OCI-LY7 (cell line): ENCODE data around the gene PLCL2. TPM values are rescaled to one million over a fixed set of nuclear protein-coding genes. Genes with fewer than 3 reads are reported as not detected.

Experiments used
- BruUV-seq: library from RNA; stranded (reverse); fragments of 400-500 nt; replicated peaks from 2 replicates; lab custom pipeline; 2021; lab: Mats Ljungman, UMichigan
- CTCF ChIA-PET: fragments of 300-600 bp; sonication (Branson Sonifier 250); formaldehyde crosslinking; loops from one replicate; lab custom pipeline; 2022; ENCODE audit warnings: antibody characterized with exemption; ENCODE audit not compliant: unreplicated experiment; lab: Charles Lee
- POLR2A ChIA-PET: fragments of 300-600 bp; sonication (Branson Sonifier 250); formaldehyde crosslinking; loops from one replicate; lab custom pipeline; 2022; ENCODE audit warnings: antibody characterized with exemption; lab: Charles Lee
- DNase-seq: peaks from one replicate; pipeline ENCODE4 v3.0.0-alpha.2; 2015; ENCODE audit warnings: low spot score
- H2AFZ ChIP-seq: fragments of 200-600 bp; sonication (generic), shearing (Covaris generic); 2 replicates; pipeline ENCODE4 v1.6.1; 2014; ENCODE audit warnings: mild to moderate bottlenecking, antibody characterized with exemption, low read length, moderate library complexity
- H3K27ac ChIP-seq: fragments of 200-600 bp; sonication (generic); 2 replicates; pipeline ENCODE4 v1.5.1; 2014; ENCODE audit warnings: mixed run types, low read depth, mild to moderate bottlenecking, moderate library complexity, low read length, inconsistent platforms; ENCODE audit not compliant: poor library complexity, severe bottlenecking
- H3K36me3 ChIP-seq: fragments of 200-600 bp; sonication (generic); 2 replicates; pipeline ENCODE4 v1.6.1; 2014; ENCODE audit warnings: mild to moderate bottlenecking, antibody characterized with exemption, low read length, moderate library complexity, mixed read lengths; ENCODE audit not compliant: insufficient read depth
- H3K4me1 ChIP-seq: fragments of 200-600 bp; sonication (generic); 2 replicates; pipeline ENCODE4 v1.5.1; 2014; ENCODE audit warnings: mild to moderate bottlenecking, low read length; ENCODE audit not compliant: insufficient read depth, poor library complexity, severe bottlenecking
- H3K4me2 ChIP-seq: fragments of 200-600 bp; sonication (generic); 2 replicates; pipeline ENCODE4 v1.6.1; 2014; ENCODE audit warnings: mild to moderate bottlenecking, low read length
- H3K4me3 ChIP-seq: fragments of 200-600 bp; sonication (generic); 2 replicates; pipeline ENCODE4 v1.5.1; 2014; ENCODE audit warnings: mild to moderate bottlenecking, low read depth, low read length; ENCODE audit not compliant: poor library complexity, severe bottlenecking
- H3K79me2 ChIP-seq: fragments of 200-600 bp; sonication (generic); 2 replicates; pipeline ENCODE4 v1.6.1; 2016; ENCODE audit warnings: low read depth, mild to moderate bottlenecking, low read length, moderate library complexity, mixed read lengths; ENCODE audit not compliant: insufficient read depth
- H3K9me2 ChIP-seq: fragments of 200-600 bp; sonication (generic); 2 replicates; pipeline ENCODE4 v1.6.1; 2016; ENCODE audit warnings: mild to moderate bottlenecking, low read length, mixed read lengths; ENCODE audit not compliant: insufficient read depth
- H3K9me3 ChIP-seq: fragments of 200-600 bp; sonication (generic); 2 replicates; pipeline ENCODE4 v1.6.1; 2014; ENCODE audit warnings: mild to moderate bottlenecking, mixed run types, low read length, mixed read lengths
- H4K20me1 ChIP-seq: fragments of 200-600 bp; sonication (generic); 2 replicates; pipeline ENCODE4 v1.6.1; 2014; ENCODE audit warnings: mild to moderate bottlenecking, antibody characterized with exemption, low read length, moderate library complexity, mixed read lengths; ENCODE audit not compliant: insufficient read depth
- EZH2phosphoT487 ChIP-seq: fragments of 200-600 bp; sonication (generic); IDR thresholded peaks from 2 replicates; pipeline ENCODE4 v1.6.1; 2018; ENCODE audit warnings: low read depth, borderline replicate concordance, mild to moderate bottlenecking, mixed run types, antibody characterized with exemption, low read length, moderate library complexity, mixed read lengths
- intact Hi-C: fragments of 100-400 bp; cut with micrococcal nuclease; formaldehyde crosslinking; loops from one replicate; pipeline ENCODE4 v1.10.0; 2022; ENCODE audit not compliant: unreplicated experiment
- total RNA-seq, 2 experiments: library from RNA; depleted of rRNA in 1 of 2; stranded (reverse); fragments of >200 nt in 1 of 2; shearing (Covaris generic) in 1 of 2; gene quantifications; 2 replicates each; pipeline ENCODE4 v1.2.3, GENCODE V29; 2014 to 2022
- TF ChIP-seq, protein P1 (sequence below): fragments of 200-600 bp; sonication (generic); conservative IDR thresholded peaks from 2 replicates; pipeline ENCODE4 v1.5.1; 2014; ENCODE audit warnings: mild to moderate bottlenecking, antibody characterized with exemption, low read length, moderate library complexity, mixed read lengths

PLCL2 gene
- total RNA-seq, 2 experiments from 2014 or later: 34.1 to 41.6 TPM

DNA sequence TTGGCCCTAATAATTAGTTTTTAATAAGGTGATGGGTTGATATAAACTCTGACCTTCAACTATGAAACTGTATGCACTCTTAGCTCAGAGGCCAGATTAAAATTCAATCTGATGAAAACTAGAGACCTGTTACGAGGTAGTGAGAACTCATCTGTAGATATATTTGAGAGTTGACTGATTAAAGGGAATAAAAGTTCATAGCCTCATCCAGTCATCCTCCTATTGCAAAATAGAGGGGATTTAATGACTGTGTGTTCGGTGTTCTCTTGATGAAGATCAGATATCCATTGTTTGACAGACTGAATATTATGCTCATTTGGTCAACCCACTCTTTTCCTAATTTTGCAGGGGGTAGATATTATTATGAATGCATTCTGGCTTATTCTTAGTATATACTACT, 23.3 kb upstream of the PLCL2 start:
- POLR2A ChIA-PET: interaction anchor here (0.6 to 1.7 kb wide), 3 partner anchors 23 to 154 kb away, joined by 3 to 5 read pairs (median 4); partner anchors contain the start of gene PLCL2
- H3K4me1 ChIP-seq: peaks cover 7% of the 10 kb centered on the region
- no peaks in the 10 kb centered on the region for H3K9me2 ChIP-seq
- H3K4me3 ChIP-seq: no peak overlapping the region
- intact Hi-C loops: no loop called here
- DNase-seq: no peak
- no peak overlapping the region for H3K4me2 ChIP-seq
- no TSS peak for BruUV-seq
- H3K79me2 ChIP-seq: no peaks in the 10 kb centered on the region
- no peaks in the 10 kb centered on the region for H3K9me3 ChIP-seq
- H3K36me3 ChIP-seq: no peaks in the 10 kb centered on the region
- no peak for TF ChIP-seq EZH2phosphoT487
- TF ChIP-seq, protein P1, sequence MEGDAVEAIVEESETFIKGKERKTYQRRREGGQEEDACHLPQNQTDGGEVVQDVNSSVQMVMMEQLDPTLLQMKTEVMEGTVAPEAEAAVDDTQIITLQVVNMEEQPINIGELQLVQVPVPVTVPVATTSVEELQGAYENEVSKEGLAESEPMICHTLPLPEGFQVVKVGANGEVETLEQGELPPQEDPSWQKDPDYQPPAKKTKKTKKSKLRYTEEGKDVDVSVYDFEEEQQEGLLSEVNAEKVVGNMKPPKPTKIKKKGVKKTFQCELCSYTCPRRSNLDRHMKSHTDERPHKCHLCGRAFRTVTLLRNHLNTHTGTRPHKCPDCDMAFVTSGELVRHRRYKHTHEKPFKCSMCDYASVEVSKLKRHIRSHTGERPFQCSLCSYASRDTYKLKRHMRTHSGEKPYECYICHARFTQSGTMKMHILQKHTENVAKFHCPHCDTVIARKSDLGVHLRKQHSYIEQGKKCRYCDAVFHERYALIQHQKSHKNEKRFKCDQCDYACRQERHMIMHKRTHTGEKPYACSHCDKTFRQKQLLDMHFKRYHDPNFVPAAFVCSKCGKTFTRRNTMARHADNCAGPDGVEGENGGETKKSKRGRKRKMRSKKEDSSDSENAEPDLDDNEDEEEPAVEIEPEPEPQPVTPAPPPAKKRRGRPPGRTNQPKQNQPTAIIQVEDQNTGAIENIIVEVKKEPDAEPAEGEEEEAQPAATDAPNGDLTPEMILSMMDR: no peak
- H2AFZ ChIP-seq: no peak overlapping the region
- H4K20me1 ChIP-seq: no peaks in the 10 kb centered on the region
- CTCF ChIA-PET: no interaction called here
- H3K27ac ChIP-seq: no peak overlapping the region

DNA sequence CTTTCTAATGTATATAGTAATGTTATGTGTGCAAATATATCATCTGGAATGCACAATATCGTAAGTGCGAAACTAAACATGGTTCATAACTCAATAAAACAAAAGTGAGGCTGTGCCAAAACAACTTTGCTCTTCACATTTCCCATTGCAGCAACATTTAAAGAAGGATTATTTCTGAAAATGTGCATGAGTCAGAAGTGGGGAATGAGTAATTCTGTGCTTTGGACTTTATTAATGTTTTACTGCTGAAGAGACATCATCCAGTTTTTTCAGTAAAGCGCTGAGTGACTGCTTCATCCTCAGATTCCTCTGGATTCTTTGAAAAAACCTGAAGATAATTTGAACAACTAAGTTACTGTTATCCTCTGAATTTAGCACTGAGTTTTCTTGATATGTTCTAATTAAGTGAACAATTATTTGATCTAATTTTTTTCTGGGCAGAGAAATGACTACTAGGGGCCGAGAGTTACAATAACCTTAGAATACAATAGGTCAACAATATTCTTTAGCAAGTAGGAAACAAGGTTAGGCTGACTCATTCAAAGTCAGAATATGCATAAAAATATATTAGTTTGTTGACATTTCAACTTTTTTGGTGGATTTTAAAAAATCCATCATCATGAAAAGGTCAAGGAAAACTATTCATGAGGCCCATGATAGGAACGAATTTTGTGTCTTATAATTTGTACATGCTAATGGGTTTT, 20.0 kb upstream of the PLCL2 start:
- ChIA-PET POLR2A (interaction anchor here (0.6 to 1.5 kb wide), 6 partner anchors 14 to 141 kb away, joined by 3 to 6 read pairs (median 4); no protein-coding TSS in a partner anchor), CTCF (no interaction called here)
- H3K4me2 ChIP-seq: no peak overlapping the region
- no peak overlapping the region for H3K27ac ChIP-seq
- no peaks in the 10 kb centered on the region for H3K9me2 ChIP-seq
- H4K20me1 ChIP-seq: no peaks in the 10 kb centered on the region
- no peak for TF ChIP-seq EZH2phosphoT487
- TF ChIP-seq, protein P1: no peak
- H3K4me3 ChIP-seq: no peak overlapping the region
- H2AFZ ChIP-seq: no peak overlapping the region
- no peak for DNase-seq
- peaks cover 32% of the 10 kb centered on the region for H3K4me1 ChIP-seq
- BruUV-seq: no TSS peak
- H3K79me2 ChIP-seq: no peaks in the 10 kb centered on the region
- intact Hi-C loops: no loop called here
- no peaks in the 10 kb centered on the region for H3K36me3 ChIP-seq
- no peaks in the 10 kb centered on the region for H3K9me3 ChIP-seq

DNA sequence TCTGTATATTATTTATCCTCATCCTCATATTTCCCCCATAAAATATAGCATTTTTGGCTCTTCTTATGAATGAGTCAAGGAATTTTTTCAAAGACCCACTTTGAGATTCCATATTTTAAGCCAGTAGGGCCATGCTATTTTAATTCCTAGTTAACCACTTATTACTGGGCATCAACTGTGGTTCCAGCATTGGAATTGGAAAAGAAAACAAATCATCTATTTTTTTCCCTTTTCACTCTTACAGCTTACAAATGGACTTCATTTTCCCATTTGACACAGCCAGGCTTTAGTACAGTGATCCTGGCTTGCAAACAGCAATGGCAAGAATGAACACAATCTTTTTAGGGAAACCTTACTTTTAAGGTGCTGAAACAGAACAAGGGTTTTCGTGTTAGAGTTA, 19.4 kb upstream of the PLCL2 start:
- CTCF ChIA-PET: no interaction called here
- POLR2A ChIA-PET: interaction anchor here (0.6 to 1.2 kb wide), 3 partner anchors 15 to 158 kb away, joined by 3 to 4 read pairs (median 4); no protein-coding TSS in a partner anchor
- Histone ChIP-seq H3K36me3 (no peaks in the 10 kb centered on the region), H3K4me1 (peaks cover 32% of the 10 kb centered on the region), H3K9me2 (no peaks in the 10 kb centered on the region), H3K9me3 (no peaks in the 10 kb centered on the region), H4K20me1 (no peaks in the 10 kb centered on the region), H3K4me3 (no peak overlapping the region), H3K27ac (no peak overlapping the region), H3K4me2 (no peak overlapping the region), H2AFZ (no peak overlapping the region), H3K79me2 (no peaks in the 10 kb centered on the region)
- intact Hi-C loops: no loop called here
- TF ChIP-seq, protein P1: no peak
- TF ChIP-seq EZH2phosphoT487: no peak
- no peak for DNase-seq
- no TSS peak for BruUV-seq
